Measurements from ENCODE around the gene DIP2A.

Gene DIP2A

DNA sequence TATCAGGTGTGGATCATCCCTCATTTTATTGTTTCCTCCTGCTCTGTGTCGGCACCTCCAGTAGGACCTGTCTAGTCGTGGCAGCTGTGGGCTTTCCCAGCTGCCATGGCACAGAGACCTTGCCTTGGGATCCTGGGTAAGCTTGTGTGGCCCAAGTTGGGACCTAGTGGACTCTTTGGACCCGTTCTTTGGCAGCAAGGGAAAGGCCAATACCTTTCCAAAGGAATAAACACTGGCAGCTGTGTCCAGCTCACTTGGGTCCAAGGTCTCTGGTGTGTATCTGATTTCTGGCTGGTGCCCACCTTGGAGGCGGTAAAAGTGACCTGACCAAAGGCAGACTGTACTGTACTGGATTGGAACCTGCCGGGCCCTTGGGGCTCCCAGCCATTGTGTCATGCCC is 21.8 kb downstream of the DIP2A start:
- no peak for DNase-seq (ENCODE audit: low read depth in 2 of 2)

DNA sequence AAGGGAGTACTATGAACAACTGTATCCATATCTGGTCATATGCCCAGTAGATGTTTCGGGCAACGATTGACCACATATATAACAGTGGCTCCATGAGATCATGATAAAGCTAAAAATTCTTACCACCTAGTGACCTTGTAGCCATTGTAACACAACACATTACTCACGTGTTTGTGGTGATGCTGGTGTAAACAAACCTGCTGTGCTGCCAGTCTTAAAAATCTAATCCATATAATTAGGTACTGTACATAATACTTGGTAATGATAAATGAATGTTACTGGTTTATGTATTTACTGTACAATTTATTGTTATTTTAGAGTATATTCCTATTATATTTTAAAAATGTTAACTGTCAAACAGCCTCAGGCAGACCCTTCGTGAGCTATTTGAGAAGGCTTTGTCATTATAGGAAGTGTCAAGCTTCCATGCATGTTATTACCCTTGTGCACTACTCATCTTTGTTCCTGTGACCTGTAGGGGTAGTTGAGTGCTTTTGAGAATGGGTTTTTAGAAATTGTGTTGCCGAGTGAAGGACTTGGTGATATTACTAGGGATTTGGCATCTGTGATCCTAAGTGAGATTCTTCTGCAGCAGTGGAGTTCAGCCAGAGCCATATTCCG is 23.6 kb downstream of the DIP2A start:
- DNase-seq (ENCODE audit: low read depth in 2 of 2), result no peak

DNA sequence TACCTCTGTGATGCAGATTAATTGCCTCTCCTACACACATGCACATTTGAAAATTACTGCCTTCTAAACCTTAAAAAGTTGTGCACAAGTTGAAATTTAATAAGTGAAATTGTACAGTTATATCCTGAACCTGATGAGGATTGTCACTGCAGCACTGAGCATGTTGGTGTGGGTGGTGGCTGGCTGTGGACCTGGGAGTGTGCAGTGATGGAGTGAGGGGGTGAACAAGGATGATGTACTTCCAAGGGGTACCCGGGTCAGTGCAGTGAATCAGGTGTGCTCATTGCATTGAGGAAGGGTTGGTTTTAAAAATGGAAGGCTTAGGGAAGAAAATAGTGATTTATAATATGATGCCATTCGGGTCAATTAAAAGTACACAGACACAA is 24.1 kb downstream of the DIP2A start:
- DNase-seq (ENCODE audit: low read depth in 2 of 2), result no peak

- DNase-seq (ENCODE audit: low read depth in 2 of 2), result no peak
Observed at GRCh38 chr21:46483300-46484295, 24.9 kb downstream of the DIP2A start.

- DNase-seq (ENCODE audit: low read depth in 2 of 2), result no peak
Observed at GRCh38 chr21:46486481-46487126, 27.9 kb downstream of the DIP2A start.

DNA sequence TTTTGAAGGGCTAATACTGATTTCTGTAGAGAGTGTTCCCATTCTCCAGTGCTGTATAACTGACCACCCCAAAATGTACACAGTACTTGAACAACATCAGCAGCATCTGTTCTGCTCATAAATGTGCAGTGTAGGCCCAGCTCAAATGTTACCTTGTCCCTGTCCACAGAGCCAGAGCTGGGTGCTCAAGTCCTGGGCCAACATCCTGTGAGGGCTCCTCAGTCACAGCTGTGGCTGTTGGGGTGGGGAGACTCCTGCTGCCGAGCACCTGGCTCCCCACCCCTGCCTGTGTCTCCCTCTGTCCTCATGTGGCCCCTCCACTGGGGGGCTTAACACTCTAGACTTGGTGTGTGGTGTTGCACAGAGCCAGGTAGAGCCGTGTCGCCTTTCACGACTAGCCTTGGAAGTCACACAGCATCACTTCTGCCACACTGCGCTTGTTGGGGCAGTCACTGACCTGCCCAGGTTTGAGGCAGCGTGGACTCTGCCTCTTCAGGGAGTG is 30.5 kb downstream of the DIP2A start:
- DNase-seq (ENCODE audit: low read depth in 2 of 2), result no peak

- DNase-seq (ENCODE audit: low read depth in 2 of 2), result no peak
Observed at GRCh38 chr21:46489800-46490199, 31.1 kb downstream of the DIP2A start.

DNA sequence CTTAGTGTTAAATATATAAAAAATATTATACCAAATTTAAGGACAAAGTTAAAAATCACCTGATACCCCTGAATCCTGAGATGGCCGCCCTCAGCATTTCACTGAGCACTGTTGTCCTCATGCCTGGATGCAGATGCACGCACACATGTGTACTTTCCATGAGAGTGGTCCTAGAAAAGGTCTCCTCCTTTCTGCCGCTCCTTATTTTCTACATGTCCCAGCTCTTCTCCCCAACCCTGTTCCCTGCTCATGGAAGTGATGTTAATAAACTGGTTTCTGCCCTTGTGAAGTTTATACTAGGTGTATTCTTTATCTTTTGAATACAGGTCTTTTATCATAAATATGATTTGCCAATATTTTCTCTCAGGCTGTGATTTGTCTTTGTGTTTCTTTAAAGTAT is 32.9 kb downstream of the DIP2A start:
- DNase-seq (ENCODE audit: low read depth in 2 of 2), result no peak

DNA sequence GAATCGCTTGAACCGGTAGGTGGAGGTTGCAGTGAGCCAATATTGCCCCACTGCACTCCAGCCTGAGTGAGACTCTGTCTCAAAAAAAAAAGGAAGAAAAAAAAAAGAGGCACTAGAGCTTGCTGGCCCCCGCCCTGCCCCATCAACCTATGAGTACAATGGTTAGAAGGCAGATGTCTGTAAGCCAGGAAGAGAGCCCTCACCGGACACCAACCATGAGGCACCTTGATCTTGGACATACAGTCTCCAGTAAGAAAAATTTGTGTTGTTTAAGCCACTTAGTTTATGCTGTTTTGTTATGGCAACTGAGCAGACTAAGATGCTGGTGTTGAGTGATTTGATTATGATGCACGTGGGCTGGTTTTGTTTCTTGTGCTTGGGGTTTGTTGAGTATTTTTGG is 34.2 kb downstream of the DIP2A start:
- no peak for DNase-seq (ENCODE audit: low read depth in 2 of 2)

DNA sequence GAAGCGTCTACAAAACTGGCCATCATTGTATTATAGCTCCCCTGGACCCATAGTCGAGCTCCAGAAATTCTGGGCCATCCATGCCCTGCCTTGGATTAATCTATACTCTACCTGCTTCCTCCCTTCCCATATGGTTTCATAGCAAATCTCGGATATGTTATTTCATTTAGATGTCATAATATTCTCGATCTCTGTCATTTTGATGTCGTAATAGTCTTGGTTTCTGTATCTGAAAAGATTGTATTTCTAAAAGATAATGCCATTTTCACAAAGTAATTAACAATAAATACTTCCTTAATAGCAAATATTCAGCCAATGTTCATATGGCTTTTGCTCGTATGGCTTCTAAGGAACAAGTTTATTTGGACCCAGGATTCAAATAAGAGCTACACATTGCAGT is 35.1 kb downstream of the DIP2A start:
- no peak for DNase-seq (ENCODE audit: low read depth in 2 of 2)

- no peak for DNase-seq (ENCODE audit: low read depth in 2 of 2)
Observed at GRCh38 chr21:46498335-46499050, 39.8 kb downstream of the DIP2A start.

- DNase-seq (ENCODE audit: low read depth in 2 of 2), result no peak
Observed at GRCh38 chr21:46500224-46500861, 41.7 kb downstream of the DIP2A start.

DNA sequence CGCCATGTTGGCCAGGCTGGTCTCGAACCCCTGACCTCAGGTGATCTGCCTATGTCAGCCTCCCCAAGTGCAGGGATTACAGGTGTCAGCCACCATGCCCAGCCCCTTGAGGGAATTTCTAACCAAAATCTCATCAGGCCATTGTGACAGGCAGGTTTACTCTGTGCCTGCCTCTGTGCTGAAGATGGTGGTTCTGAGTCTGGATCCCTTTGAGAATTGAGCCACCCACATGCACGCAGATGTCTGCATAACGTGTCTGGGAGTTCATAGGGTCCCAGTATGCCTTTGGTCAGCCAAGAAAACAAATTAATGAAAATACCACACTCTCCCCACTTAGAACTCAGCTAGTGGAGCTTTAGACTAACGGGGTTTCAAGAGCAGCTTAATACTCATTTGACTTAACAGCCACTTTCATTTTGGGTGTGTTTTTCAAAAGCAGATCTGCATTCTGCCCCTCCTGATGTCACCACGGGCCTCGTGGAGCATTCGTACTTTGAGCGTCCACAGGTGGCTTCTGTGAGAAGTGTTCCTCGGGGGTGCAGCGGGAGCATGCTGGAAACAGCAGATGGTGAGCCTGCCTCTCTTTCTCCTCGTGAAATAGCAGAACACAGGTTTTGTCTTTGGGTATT is 45.3 kb downstream of the DIP2A start:
- DNase-seq (ENCODE audit: low read depth in 2 of 2), result no peak

- no peak for DNase-seq (ENCODE audit: low read depth in 2 of 2)
Observed at GRCh38 chr21:46504666-46505065, 46.0 kb downstream of the DIP2A start.

GRCh38 chr21:46507562-46507961 is 48.9 kb downstream of the DIP2A start:
- DNase-seq (ENCODE audit: low read depth in 2 of 2), result no peak

- DNase-seq (ENCODE audit: low read depth in 2 of 2), result no peak
Observed at GRCh38 chr21:46509741-46510502, 51.2 kb downstream of the DIP2A start.

GRCh38 chr21:46515109-46515508 is 56.4 kb downstream of the DIP2A start:
- DNase-seq (ENCODE audit: low read depth in 2 of 2), result no peak

- no peak for DNase-seq (ENCODE audit: low read depth in 2 of 2)
Observed at GRCh38 chr21:46516068-46516467, 57.4 kb downstream of the DIP2A start.

- DNase-seq (ENCODE audit: low read depth in 2 of 2), result no peak
Observed at GRCh38 chr21:46517361-46517760, 58.7 kb downstream of the DIP2A start.

DNA sequence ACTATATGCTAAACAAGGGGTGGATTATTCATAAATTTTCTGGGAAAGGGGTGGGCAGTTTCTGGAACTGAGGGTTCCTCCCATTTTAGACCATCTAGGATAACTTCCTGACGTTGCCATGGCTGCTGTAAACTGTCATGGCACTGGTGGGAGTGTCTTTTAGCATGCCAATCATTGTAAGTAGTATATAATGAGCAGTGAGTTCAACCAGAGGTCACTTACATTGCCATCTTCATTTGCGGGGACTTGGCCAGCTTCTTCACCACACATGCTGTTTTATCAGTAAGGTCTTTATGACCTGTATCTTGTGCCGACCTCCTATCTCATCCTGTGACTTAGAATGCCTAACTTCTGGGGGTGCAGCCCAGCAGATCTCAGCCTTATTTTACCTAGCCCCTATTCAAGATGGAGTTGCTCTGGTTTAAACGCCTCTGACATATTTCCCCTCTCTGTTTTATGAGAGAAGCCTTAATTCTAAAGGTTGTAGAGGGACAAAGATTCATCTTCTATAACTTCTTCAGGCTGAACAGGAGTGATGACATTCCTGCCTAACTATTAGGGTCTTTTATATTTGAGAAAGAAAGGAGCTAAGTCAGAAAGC is 60.4 kb downstream of the DIP2A start:
- DNase-seq (ENCODE audit: low read depth in 2 of 2), result no peak

Measured in stimulated activated CD8-positive, alpha-beta memory T cell treated with anti-CD3 and anti-CD28 coated beads, Interleukin-15, amount 100 ng/mL, for 48 hours (primary cell).